GM21390 (cell line): ENCODE results near the gene STPG3.
"Not testable (repeated sequence)": the region's sequence is repeated elsewhere in the genome, so short reads cannot be mapped to it uniquely, and the experiment has no call there.

Experiments
- ATAC-seq: cut with Tn5 transposase; IDR thresholded peaks from one replicate; pipeline ENCODE4 v1.9.1; 2021; ENCODE audit not compliant: unreplicated experiment

Gene STPG3

GRCh38 chr9:137232510-137232909, 18.6 kb upstream of the STPG3 start:
- ATAC-seq = no peak

GRCh38 chr9:137233143-137233980, 17.7 kb upstream of the STPG3 start:
- no peak for ATAC-seq

GRCh38 chr9:137234055-137234697, 16.9 kb upstream of the STPG3 start:
- no peak for ATAC-seq

- no peak for ATAC-seq
Measured at GRCh38 chr9:137234758-137235423, 16.2 kb upstream of the STPG3 start.

- ATAC-seq = no peak
Measured at GRCh38 chr9:137235424-137236237, 15.5 kb upstream of the STPG3 start.

GRCh38 chr9:137236238-137236935, 14.7 kb upstream of the STPG3 start:
- ATAC-seq = no peak

GRCh38 chr9:137236936-137237421, 14.1 kb upstream of the STPG3 start:
- no peak for ATAC-seq

- ATAC-seq = no peak
Measured at GRCh38 chr9:137237759-137238726, 13.0 kb upstream of the STPG3 start.

GRCh38 chr9:137239541-137240200, 11.4 kb upstream of the STPG3 start:
- not testable (repeated sequence) for ATAC-seq

GRCh38 chr9:137240318-137240840, 10.7 kb upstream of the STPG3 start:
- ATAC-seq = peak; percentile 28

GRCh38 chr9:137240841-137241489, 10.1 kb upstream of the STPG3 start, which contains the start of gene TUBB4B:
Gene TUBB4B, plus strand, starts transcription at chr9:137241287. Its CDS starts 74 bp downstream, at chr9:137241361.
- ATAC-seq = peak; percentile 70

GRCh38 chr9:137241490-137242268, 9.4 kb upstream of the STPG3 start:
- no peak for ATAC-seq

GRCh38 chr9:137242269-137243203, 8.6 kb upstream of the STPG3 start:
- no peak for ATAC-seq

- not testable (repeated sequence) for ATAC-seq
Measured at GRCh38 chr9:137243266-137243625, 7.8 kb upstream of the STPG3 start.

- ATAC-seq = no peak
Measured at GRCh38 chr9:137243626-137244485, 7.2 kb upstream of the STPG3 start.
